Calu3 (cell line): ENCODE measurements around the gene SLC38A9. TPM values are rescaled to one million over a fixed set of nuclear protein-coding genes. Genes with fewer than 3 reads are reported as not detected.
"Not testable (repeated sequence)": the region's sequence is repeated elsewhere in the genome, so short reads cannot be mapped to it uniquely, and the experiment has no call there.

ENCODE experiments used
- BruUV-seq: library from RNA; stranded (reverse); fragments of 400-500 nt; replicated peaks from 2 replicates; lab custom pipeline; 2021; lab: Mats Ljungman, UMichigan
- CTCF ChIA-PET: fragments of 300-600 bp; sonication (Branson Sonifier 250); formaldehyde crosslinking; loops from one replicate; lab custom pipeline; 2022; ENCODE audit warnings: antibody characterized with exemption; lab: Charles Lee
- DNase-seq: peaks from one replicate; pipeline ENCODE4 v3.0.0; 2022
- H3K27ac Mint-ChIP-seq: one replicate; pipeline ENCODE4 v1.8.0; 2022; ENCODE audit warnings: mixed read lengths; ENCODE audit not compliant: unreplicated experiment
- H3K27me3 Mint-ChIP-seq: one replicate; pipeline ENCODE4 v1.8.0; 2022; ENCODE audit warnings: mixed read lengths; ENCODE audit not compliant: unreplicated experiment
- H3K36me3 Mint-ChIP-seq: one replicate; pipeline ENCODE4 v1.8.0; 2022; ENCODE audit warnings: mild to moderate bottlenecking, moderate library complexity, mixed read lengths; ENCODE audit not compliant: insufficient read depth, unreplicated experiment
- H3K4me1 Mint-ChIP-seq: one replicate; pipeline ENCODE4 v1.8.0; 2022; ENCODE audit warnings: mild to moderate bottlenecking, low read depth, mixed read lengths; ENCODE audit not compliant: unreplicated experiment
- H3K4me3 Mint-ChIP-seq: one replicate; pipeline ENCODE4 v1.8.0; 2022; ENCODE audit warnings: mild to moderate bottlenecking, low read depth, moderate library complexity, mixed read lengths; ENCODE audit not compliant: unreplicated experiment
- H3K9me3 Mint-ChIP-seq: one replicate; pipeline ENCODE4 v1.8.0; 2022; ENCODE audit warnings: low read depth, mixed read lengths; ENCODE audit not compliant: unreplicated experiment
- intact Hi-C: fragments of 100-400 bp; cut with micrococcal nuclease; formaldehyde crosslinking; loops from one replicate; pipeline ENCODE4 v1.10.0; 2022; ENCODE audit not compliant: unreplicated experiment
- total RNA-seq: library from RNA; stranded (reverse); gene quantifications from 2 replicates; pipeline ENCODE4 v1.2.3, GENCODE V29; 2022
- TF ChIP-seq, protein P1 (sequence below): fragments of 200-600 bp; IDR thresholded peaks from one replicate; pipeline ENCODE4 v1.8.0; 2022; ENCODE audit warnings: antibody characterized with exemption; ENCODE audit not compliant: unreplicated experiment

SLC38A9 gene
- total RNA-seq, 1 experiment from 2014 or later = 30.5 TPM

DNA sequence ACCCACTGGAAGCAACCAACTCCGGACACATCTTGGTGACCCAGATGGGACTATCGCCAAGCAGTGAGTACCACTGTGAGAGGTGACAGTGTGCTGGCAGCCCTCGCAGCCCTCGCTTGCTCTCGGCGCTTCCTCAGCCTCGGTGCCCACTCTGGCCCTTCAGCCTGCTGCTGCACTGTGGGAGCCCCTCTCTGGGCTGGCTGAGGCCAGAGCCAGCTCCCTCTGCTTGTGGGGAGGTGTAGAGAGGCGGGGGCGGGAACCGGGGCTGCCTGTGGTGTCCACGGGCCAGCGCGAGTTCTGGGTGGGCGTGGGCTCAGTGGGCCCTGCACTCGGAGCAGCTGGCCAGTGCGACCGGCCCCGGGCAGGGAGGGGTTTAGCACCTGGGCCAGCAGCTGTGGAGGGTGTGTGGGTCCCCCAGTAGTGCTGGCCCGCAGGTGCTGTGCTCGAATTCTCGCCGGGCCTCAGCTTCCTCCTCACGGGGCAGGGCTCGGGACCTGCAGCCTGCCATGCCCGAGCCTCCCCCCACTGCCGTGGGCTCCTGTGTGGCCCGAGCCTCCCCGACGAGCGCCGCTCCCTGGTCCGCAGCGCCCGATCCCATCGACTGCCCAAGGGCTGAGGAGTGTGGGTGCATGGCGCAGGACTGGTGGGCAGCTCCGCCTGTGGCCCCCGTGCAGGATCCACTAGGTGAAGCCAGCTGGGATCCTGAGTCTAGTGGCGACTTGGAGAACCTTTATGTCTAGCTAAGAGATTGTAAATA, 98.8 kb downstream of the SLC38A9 start:
- Mint-ChIP-seq H3K9me3 (no peaks in the 10 kb centered on the region), H3K27ac (no peak overlapping the region), H3K27me3 (no peaks in the 10 kb centered on the region), H3K4me1 (no peaks in the 10 kb centered on the region), H3K36me3 (no peaks in the 10 kb centered on the region), H3K4me3 (no peak overlapping the region)
- no TSS peak for BruUV-seq
- CTCF ChIA-PET = no interaction called here
- TF ChIP-seq, protein P1, sequence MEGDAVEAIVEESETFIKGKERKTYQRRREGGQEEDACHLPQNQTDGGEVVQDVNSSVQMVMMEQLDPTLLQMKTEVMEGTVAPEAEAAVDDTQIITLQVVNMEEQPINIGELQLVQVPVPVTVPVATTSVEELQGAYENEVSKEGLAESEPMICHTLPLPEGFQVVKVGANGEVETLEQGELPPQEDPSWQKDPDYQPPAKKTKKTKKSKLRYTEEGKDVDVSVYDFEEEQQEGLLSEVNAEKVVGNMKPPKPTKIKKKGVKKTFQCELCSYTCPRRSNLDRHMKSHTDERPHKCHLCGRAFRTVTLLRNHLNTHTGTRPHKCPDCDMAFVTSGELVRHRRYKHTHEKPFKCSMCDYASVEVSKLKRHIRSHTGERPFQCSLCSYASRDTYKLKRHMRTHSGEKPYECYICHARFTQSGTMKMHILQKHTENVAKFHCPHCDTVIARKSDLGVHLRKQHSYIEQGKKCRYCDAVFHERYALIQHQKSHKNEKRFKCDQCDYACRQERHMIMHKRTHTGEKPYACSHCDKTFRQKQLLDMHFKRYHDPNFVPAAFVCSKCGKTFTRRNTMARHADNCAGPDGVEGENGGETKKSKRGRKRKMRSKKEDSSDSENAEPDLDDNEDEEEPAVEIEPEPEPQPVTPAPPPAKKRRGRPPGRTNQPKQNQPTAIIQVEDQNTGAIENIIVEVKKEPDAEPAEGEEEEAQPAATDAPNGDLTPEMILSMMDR = no peak
- DNase-seq = no peak
- intact Hi-C loops = no loop called here

DNA sequence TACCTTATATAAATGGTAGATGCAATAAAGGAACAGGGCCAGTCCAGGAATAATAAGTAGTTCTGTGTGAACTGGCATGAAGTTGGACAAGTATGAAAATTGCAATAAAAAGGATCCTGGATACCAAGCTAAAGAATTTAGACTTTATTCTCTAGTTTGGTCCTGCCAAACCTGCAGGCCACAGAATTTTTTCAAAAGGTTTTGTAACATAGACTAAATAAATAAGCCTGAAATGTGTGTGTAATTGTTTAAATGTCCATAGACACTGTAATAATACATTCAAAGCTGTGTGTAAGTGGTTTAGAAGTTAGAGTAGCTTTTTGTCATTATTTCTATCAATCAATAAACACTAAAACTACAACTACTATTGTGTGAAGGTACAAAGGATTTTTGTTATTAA, 101.6 kb downstream of the SLC38A9 start:
- Mint-ChIP-seq H3K4me3 (no peak overlapping the region), H3K9me3 (no peaks in the 10 kb centered on the region), H3K4me1 (no peaks in the 10 kb centered on the region), H3K36me3 (no peaks in the 10 kb centered on the region), H3K27ac (no peak overlapping the region), H3K27me3 (no peaks in the 10 kb centered on the region)
- intact Hi-C loops = no loop called here
- no peak for DNase-seq
- no TSS peak for BruUV-seq
- TF ChIP-seq, protein P1 = no peak
- CTCF ChIA-PET = no interaction called here

DNA sequence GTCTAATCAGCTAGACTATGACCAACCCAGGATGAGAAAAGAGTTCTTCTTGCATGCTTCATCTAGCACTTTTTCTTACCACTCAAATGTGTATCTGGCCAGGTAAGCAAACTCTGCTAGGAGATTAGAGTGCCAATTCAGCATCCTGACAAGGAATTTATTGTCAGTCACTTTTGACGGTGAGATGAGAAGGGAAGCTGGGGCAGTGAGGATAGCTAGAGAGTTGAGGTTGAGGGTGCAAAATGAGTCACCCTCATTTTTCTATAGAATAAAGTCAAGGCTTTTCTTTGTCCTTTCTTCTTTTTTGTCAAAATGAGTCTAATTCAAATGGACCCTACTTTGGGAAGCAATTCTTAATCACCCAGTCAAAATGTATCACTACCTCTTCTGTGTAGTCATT, 102.7 kb downstream of the SLC38A9 start:
- CTCF ChIA-PET = no interaction called here
- Mint-ChIP-seq H3K9me3 (no peaks in the 10 kb centered on the region), H3K27me3 (no peaks in the 10 kb centered on the region), H3K4me1 (peaks cover 5% of the 10 kb centered on the region), H3K36me3 (no peaks in the 10 kb centered on the region), H3K27ac (no peak overlapping the region), H3K4me3 (no peak overlapping the region)
- DNase-seq = no peak
- intact Hi-C loops = no loop called here
- TF ChIP-seq, protein P1 = no peak
- BruUV-seq = no TSS peak

DNA sequence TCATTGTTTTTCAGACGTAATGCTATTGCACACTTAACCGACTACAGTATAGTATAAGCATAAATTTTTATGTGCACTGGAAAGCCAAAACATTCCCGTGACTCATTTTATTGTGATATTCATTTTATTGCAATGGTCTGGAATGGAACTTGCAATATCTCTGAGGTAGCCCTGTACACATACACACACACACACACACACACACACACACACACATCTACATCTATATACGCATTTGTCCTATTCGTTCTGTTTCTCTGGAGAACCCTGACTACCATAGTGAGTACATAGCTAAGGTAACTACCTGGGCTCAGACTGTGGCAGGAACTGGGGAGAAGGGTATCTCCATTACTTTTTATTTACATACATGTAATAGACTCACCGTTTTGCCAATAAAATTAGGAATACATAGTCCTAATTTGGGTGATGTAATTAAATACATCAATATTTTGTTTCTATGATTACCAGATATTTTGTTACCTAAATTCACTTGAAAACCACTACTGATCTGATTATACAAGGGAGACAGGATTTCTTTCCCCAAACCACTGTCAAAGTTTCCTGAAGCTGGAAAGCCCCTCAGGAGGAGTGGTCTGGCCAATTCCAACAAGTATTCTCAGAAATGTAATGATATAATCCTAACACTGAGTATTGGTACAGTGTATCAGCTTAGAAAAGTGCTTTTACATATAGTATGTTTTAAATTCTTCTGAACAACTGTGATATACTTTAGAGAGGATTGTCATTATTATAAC, 103.4 kb downstream of the SLC38A9 start:
- TF ChIP-seq, protein P1 = no peak
- H3K9me3 Mint-ChIP-seq = no peaks in the 10 kb centered on the region
- intact Hi-C loops = no loop called here
- CTCF ChIA-PET = interaction anchor here (0.7 kb wide), 1 partner anchor 9 kb away, joined by 5 read pairs; no protein-coding TSS in a partner anchor
- no peak overlapping the region for H3K4me3 Mint-ChIP-seq
- H3K4me1 Mint-ChIP-seq = peaks cover 11% of the 10 kb centered on the region
- no peaks in the 10 kb centered on the region for H3K36me3 Mint-ChIP-seq
- BruUV-seq = no TSS peak
- no peak for DNase-seq
- H3K27me3 Mint-ChIP-seq = no peaks in the 10 kb centered on the region
- H3K27ac Mint-ChIP-seq = no peak overlapping the region

DNA sequence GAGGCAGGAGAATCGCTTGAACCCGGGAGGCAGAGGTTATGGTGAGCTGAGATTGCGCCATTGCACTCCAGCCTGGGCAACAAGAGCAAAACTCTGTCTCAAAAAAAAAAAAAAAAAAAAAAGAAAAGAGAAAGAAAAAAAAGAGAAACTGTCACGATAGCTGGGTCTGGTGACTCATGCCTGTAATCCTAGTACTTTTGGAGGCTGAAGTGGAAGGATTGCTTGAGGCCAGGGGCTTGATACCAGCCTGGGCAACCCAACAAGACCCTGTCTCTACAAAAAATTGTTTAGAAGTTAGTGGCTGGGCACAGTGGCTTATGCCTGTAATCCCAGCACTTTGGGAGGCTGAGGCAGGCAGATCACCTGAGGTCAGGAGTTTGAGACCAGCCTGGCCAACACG, 104.8 kb downstream of the SLC38A9 start:
- H3K4me3 Mint-ChIP-seq, H3K27ac Mint-ChIP-seq, H3K36me3 Mint-ChIP-seq, H3K27me3 Mint-ChIP-seq, BruUV-seq, H3K9me3 Mint-ChIP-seq, DNase-seq, intact Hi-C loops: not testable (repeated sequence)
- CTCF ChIA-PET = interaction anchor here (0.6 to 1.0 kb wide), 2 partner anchors 10 to 47 kb away, joined by 4 to 5 read pairs; no protein-coding TSS in a partner anchor
- peaks cover 23% of the 10 kb centered on the region for H3K4me1 Mint-ChIP-seq
